SKM-1 treated with dmso at 0.1 percent for 144 hours (cell line): ENCODE measurements around the gene SPARCL1.
"Not testable (repeated sequence)": the region's sequence is repeated elsewhere in the genome, so short reads cannot be mapped to it uniquely, and the experiment has no call there.

Source experiments
- DNase-seq: peaks from one replicate; lab custom pipeline; 2025; ENCODE audit not compliant: unreplicated experiment; lab: John Stamatoyannopoulos, UW

The SPARCL1 gene

DNA sequence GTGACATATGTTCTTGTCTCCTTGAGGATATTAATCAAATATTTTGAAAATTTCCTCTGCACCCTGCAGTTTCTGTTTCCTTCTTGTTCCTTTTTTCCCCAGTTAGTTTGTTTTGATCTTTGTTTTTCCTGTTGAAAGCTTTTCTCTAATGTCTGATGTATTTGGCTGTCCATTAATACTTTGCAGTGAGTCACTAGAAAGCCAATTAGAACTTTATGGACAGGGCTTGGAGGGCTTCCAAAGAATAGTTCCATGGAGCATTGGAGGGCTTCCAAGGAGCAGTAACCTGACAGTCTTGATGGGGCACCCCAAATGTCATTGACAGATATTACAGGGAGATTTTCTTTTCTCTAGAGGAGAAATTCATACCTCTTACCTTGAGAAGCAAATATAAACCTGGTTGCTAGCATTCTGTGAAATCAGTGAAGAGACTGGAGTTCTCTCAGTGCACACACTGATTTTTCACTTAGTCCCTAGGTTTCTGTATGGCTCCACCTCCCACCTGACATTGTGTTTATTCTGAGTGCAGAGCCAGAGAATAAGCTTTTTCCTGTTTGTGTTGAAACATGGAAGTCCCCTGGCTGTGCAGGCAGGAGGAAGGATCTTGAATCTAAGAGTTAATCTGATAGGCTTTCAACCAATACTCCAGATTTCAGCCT lies 26.5 kb downstream of the SPARCL1 start:
- DNase-seq = no peak

GRCh38 chr4:87500092-87500462 lies 29.1 kb downstream of the SPARCL1 start:
- DNase-seq = no peak

DNA sequence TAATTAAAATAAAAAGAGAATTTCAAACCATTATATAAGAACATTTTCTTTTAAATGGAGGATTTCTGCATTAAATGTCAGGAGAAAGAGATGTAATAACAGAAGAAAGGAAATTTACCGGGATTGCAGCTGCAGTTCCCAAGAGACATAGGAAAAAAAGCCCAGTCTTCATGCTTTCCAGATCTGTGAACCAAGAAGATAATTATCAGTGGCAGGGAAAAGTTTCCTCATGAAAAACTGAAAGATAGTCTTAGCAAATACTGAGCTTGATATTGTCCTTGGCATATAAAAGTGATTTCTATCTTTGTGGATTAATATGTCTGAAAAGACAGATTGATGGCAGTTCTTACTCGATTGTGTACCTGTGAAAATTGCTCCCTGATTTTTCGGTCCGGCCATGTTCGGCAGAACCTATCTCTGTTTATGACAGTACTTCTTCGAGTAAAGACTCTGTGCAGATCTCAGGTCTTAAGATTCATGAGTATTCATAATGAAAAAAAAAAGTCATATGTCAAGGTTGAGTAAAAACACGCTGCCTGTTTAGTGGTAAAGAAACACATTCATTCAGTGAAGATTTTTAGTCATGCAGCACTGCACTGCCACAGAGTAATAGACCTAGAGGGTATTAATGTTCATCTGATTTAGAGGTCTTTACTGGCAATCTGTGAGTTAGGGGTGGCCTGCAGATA lies 29.6 kb downstream of the SPARCL1 start:
- no peak for DNase-seq

GRCh38 chr4:87498446-87498900 lies 30.7 kb downstream of the SPARCL1 start:
- no peak for DNase-seq

- no peak for DNase-seq
Observed at GRCh38 chr4:87497578-87497977, 31.6 kb downstream of the SPARCL1 start.

DNA sequence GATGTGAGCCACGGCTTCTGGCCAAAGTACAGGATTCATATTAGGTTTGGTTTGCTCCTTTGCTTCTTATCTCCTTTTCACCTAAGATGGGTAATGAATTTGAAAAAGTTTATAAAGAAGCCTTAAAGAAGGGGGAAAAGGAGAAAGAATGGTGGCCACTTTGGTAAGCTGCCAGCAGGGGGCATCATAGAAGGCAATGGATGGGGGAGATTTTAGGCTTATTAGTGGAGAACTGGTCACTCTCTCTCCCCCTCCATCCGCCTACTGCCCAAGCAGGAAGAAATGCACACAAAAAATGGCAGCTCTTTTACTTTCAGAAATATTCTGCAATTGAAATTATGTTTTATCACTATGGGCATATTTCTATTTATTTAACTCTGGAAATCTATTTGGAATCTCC lies 32.0 kb downstream of the SPARCL1 start:
- peak; percentile 24 for DNase-seq

DNA sequence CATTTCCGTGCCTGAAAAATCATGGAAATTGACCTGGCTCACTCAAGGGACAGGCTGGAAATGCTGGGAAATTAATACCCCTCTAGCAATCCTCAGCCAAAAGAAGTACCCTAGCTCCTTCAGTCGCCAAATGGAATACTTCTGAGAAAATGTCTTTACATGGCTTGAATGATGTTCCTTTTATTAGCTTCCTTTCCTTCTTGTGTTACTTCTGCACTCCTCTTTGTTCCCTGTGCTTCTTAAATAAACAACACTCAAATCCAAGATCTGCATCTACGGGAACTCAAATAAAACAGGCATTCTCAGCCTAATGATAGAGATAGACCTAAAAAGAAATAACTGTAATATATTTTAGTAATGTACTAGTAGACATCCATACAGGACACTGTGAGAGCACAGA lies 36.1 kb downstream of the SPARCL1 start:
- DNase-seq = no peak

DNA sequence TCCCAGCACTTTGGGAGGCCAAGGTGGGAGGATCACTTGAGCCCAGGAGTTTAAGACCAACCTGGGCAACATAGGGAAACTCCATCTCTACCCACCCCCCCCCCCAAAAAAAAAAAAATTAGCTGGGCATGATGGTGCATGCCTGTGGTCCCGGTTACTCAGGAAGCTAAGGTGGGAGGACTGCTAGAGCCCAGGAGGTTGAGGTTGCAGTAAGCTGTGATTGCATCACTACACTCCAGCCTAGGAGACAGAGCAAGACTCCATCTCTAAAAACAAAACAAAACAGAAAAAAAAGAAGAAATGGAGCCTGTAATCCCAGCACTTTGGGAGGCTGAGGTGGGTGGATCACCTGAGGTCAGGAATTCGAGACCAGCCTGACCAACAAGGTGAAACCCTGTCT lies 37.3 kb downstream of the SPARCL1 start:
- not testable (repeated sequence) for DNase-seq

- no peak for DNase-seq
Observed at GRCh38 chr4:87491436-87491835, 37.7 kb downstream of the SPARCL1 start.

DNA sequence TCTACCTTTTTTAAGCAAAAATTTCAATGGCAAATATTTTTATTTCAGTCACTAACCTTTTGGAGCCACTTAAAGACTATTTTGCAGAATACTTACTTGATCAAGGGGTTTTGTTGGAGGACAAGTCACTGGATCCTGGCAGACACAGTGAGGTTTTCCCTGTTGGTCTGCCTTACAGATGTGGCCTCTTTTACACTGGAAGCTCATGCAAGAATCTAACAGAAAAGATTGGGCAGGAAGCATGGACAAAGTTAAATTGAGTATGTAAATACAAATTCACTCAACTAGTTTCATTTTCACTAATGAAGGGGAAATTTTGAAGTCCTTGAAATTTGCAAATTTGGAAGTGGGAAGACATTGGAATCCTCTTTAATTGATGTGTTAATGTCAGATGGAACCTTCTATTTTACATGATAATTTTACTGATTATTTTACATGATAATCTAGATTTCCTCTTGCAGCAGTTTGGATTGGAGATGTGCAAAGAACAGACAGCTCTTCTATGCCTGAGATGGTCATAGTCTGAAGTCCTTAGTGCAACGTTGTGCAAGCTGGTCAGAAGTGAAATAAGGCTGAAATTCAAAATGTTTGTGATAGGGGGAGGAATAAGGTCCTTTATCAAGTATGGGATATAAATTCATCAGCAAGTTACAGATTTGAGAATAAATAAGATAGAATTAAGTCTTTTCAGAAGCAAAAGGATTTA lies 38.4 kb downstream of the SPARCL1 start:
- DNase-seq = no peak

DNA sequence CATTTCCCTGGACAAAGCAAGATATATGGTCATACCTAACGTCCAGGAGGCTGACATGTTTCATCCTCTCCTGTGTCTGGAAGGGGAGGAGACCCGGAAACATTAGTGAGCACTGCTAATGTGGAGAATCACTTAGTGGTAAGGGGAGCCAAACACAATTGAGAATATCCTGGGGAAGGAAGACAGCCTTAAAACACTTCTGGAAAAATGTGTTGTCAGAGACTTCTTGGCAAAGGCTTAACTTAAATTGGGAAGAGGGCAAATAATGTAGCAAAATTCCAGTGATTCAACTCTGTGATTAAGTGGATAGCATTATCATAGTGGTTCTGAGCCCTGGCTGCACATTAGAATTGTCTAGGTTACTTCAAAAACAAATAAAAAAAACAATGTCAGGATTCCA lies 39.5 kb downstream of the SPARCL1 start:
- no peak for DNase-seq

- DNase-seq = not testable (repeated sequence)
Observed at GRCh38 chr4:87488666-87489065, 40.5 kb downstream of the SPARCL1 start.

- not testable (repeated sequence) for DNase-seq
Observed at GRCh38 chr4:87483247-87483646, 45.9 kb downstream of the SPARCL1 start.

DNA sequence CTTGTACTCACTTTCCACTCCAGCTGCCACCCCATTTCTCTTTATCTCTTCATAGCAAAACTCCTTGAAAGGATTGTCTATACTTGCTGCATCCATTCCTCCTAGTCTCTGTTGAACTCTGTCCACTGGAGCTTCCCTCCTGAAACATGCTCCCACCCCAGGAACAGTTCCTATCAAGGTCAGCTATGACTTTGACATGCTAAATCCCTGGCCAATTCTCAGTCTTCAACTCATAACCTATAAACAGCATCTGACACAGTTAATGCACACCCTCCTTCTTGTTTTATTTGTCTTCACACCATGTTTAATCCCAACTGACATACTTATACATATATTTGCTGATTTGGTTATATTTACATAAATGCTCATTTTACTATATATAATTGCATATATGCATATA lies 47.8 kb downstream of the SPARCL1 start:
- DNase-seq = no peak

- no peak for DNase-seq
Observed at GRCh38 chr4:87478732-87479250, 50.4 kb downstream of the SPARCL1 start.

- no peak for DNase-seq
Observed at GRCh38 chr4:87476934-87477333, 52.2 kb downstream of the SPARCL1 start.

GRCh38 chr4:87469390-87469789 lies 59.8 kb downstream of the SPARCL1 start:
- DNase-seq = no peak

DNA sequence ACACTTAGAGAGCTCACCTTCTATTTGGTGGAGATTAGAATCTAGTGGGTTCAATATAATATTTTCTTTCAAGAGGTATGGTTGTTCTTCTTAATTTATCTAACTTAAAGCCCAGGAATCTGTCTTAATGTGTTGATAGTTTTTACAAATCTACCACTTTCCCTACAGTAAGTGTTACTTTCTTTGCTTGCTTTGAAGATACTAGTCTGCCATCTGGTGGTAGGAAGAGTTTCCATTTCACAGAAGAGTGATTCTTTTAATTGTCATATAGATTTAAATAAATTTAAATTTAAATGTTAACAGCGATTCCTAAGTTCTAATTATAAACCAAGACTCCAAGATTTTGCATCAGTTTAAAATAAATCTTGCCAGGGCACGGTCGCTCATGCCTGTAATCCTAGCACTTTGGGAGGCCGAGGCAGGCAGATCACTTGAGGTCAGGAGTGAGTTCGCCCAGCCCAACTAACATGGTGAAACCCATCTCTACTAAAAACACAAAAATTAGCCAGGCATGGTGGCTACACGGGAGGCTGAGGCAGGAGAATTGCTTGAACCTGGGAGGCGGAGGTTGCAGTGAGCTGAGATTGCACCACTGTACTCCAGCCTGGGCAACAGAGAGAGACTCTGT lies 63.3 kb downstream of the SPARCL1 start:
- DNase-seq = peak; percentile 34

DNA sequence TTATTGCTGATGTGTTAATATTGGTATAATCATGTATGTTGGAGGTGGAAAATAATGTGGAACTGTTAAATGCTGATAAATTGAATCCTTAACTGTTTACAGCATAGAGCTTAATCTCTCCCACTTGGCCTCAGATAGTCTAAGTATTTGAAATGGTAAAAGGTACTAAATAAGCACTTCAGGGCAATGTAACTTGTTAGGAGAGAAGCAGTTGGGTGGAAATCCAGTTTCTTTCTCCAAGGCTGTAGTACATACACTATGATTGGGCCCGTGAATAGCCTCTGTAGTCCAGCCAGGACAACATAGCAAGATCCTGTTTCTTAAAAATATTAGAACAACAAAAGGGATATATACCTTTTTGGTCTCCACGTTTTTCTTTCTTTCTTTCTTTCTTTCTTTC lies 67.1 kb downstream of the SPARCL1 start:
- DNase-seq = no peak

GRCh38 chr4:87461281-87461700 lies 67.9 kb downstream of the SPARCL1 start:
- no peak for DNase-seq

DNA sequence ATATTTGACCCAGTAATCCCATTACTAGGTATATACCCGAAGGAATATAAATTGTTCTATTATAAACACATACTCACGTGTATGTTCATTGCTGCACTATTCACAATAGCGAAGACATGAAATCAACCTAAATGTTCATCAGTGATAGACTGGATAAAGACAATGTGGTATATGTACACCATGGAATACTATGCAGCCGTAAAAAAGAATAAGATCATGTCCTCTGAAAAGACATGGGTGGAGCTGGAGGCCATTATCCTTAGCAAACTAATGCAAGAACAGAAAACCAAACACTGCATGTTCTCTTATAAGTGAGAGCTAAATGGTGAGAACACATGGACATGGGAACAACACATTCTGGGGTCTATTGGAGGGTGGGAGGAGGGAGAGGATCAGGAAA lies 70.3 kb downstream of the SPARCL1 start:
- no peak for DNase-seq
